HG02885 (cell line): ENCODE results near the gene HYCC1.
"Not testable (repeated sequence)": the region's sequence is repeated elsewhere in the genome, so short reads cannot be mapped to it uniquely, and the experiment has no call there.

ENCODE experiments used
- ATAC-seq: cut with Tn5 transposase; IDR thresholded peaks from one replicate; pipeline ENCODE4 v1.9.1; 2021; ENCODE audit warnings: mild to moderate bottlenecking; ENCODE audit not compliant: unreplicated experiment, poor library complexity

The HYCC1 gene

DNA sequence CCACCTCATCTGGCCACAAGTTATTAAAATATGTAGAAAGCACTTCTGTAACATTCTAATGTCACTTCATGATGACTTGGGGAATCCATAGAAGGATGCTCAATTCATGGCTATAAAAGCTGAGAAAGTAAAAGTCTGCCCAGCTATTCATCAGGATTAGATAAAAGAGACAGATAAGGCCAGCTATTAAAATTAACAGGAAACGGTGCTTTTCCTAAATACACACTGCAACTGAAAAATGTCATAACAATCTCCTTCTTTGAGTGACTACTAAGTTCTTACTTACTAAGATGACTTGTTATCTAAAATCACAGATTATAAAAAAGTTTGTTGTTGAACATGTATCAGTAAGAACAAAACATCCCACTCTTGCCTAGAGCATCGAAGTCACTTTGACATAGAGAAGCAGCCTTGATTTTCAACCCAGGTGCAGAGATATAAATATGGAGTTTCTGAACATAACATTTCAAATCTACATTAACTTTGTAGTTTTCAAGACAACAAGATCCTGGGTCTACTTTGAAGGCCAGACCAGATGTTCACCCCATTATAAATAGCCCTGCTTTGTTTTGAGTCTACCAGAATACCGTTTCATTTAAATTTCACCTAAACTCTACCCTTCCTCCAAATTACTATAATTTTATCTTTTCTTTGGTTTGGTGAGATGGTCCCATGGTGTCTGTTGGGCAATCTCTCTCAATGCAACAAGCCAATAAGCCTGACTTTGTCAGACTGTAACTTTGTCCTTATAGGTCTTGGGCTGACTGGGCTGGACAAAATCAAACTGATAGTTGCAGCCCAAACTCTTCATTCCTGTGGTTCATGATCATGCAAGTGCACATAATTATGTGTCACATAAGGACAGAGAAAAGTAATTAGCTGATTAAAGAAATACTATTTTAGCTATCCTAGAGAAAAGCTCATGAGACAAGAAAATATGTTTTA lies 24.0 kb downstream of the HYCC1 start:
- ATAC-seq, result no peak

DNA sequence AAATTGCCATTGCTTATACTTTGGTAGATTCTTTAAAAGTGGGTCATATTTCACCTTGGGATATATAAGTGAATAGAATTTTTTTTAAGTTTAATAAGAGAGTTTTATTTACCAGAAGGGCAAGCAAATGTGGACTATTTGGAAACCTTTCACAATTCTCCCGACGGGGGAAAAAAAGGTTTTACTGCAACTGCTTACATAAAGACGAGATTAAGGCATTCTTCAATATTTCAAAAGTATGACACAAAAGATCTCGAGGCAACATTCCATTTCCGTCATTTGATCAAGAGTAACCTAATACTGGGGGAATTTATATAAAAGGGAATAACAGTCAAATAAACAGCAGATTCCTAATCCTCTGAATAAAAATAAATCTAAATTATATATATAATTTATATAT lies 28.5 kb downstream of the HYCC1 start:
- no peak for ATAC-seq

DNA sequence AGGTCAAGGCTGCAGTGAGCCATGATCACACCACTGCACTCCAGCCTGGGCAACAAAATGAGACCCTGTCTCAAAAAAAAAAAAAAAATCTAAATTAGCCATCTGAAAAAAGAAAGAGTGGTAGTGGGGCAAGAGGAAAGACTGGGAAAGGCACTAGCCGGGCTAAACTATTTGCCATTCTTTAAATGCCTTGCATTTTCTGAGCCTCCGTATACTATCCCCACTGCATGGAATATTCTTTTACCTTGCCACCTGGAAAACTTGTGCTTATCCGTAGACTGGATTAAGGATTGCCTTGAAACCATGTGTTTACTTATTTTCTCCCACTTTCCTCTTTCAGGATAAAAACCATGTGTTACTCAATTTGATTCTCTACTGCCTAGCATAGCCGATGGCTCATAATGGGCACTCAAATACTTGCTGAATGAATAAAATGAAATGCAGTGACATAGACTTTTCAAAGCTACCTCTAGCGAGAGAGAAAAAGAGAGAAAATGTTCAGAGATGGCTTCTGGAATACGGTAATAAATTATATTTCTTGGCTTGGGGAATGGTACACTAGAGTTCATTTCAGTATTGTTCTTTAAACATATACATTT lies 30.6 kb downstream of the HYCC1 start:
- no peak for ATAC-seq

DNA sequence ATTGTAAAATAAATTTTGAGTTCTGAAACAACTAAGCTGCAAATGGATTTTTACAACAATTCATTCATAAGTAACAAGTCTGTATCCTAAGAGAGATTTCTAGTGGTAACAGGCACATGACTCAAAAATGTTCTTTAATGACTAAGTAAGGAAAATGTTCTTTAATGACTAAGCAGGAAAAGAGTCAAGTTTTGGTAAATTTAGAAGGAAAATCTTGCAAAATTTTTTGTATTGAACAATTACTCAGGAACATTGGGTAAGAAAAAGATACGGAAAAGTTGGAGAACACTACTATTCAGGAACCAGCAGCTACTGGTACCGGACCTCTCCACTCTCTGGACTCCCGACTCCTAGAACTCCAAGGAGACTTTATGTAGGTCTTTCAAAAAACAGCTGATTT lies 33.5 kb downstream of the HYCC1 start:
- no peak for ATAC-seq

DNA sequence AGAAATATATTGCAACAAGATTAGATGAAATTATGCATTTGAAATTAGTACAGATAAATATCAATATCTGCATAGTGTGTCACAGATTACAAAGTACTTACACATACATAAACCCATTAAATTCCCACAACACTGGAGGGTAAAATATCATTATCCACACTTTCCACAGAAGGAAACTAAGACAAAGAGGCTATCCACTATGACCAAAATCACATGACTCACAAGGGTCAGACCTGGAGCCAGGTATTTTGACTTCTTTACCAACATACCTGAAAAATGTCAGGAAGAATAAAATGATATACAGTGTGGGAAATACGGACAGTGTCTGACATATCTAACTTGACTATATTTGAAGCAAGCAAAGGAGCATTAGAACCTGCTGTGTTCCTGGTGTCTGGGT lies 34.1 kb downstream of the HYCC1 start:
- ATAC-seq, result no peak

DNA sequence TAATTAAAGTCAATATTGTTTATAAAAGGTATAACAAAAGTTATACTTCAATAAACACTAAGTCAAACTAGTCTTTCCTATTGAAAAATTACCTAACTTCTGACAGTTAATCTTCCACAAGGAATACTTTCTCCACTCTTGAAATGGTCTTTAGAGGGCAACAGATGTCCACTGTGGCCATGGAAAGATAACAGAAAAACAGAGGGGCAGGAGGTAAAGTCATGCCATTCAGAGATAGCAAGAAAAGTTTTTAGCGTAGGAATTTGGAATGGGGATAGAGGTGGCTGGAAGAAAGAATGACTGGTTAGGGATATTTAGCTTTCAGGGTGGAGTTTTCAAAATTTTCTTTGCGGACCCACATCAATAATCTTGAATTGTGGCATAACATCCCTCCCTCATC lies 34.7 kb downstream of the HYCC1 start:
- no peak for ATAC-seq

DNA sequence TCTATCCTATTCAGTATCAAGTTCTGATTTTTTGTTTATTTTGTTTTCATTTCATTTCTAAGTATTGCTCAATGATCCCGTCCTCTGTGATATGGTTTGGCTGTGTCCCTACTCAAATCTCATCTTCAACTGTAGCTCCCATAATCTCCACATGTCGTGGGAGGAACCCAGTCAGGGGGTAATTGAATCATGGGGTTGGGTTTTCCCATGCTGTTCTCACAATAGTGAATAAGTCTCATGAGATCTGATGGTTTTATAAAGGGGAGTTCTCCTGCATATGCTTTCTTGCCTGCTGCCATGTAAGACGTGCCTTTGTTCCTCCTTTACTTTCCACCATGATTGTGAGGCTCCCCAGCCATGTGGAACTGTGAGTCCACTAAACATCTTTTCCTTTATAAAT lies 39.3 kb downstream of the HYCC1 start:
- not testable (repeated sequence) for ATAC-seq

DNA sequence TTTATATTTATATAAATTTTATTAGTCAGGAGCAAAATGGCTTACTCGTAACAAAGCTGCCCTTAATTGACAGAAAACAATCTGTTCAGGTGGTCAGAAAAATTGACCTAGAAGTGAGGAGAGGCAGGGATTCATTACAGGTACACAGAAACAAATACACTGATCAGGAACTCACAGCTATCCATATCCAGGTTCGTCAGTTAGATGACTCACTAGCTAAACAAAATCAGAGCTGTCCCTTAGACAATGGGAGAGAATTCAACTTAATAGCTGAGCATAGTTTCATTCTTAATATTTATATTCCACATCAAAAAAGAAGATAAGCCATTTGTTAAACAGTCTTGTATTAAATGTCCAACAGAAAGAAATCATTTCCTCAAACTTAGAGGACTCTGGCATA lies 41.7 kb downstream of the HYCC1 start:
- ATAC-seq, result no peak

DNA sequence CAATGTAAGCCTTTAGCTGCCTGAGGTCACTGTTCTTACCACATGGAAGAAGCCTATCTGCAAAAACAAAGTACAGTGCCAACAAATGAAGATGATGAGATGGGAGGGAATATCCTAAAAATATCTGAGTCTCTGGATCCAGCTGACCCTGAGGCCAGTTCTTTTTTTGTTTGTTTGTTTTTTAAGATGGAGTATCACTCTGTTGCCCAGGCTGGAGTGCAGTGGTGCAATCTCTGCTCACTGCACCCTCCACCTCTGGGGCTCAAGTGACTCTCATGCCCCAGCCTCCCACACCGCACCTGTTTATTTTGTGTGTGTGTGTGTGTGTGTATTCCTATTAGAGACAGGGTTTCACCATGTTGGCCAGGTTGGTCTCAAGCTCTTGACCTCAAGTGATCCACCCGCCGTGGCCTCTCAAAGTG lies 44.9 kb downstream of the HYCC1 start:
- ATAC-seq, result no peak
